Astrocyte of the spinal cord (primary cell): ENCODE data around the gene SLC44A3.

ENCODE experiments used
- DNase-seq: peaks from one replicate; pipeline ENCODE4 v3.0.0; 2011; ENCODE audit warnings: low read depth, low spot score
- H3K4me3 ChIP-seq: 2 replicates; pipeline ENCODE4 v1.5.1; 2011; ENCODE audit warnings: low read depth, mild to moderate bottlenecking, low read length, moderate library complexity
- in situ Hi-C: cut with HindIII; loops from 2 replicates; pipeline ENCODE4 v1.10.0; 2017; ENCODE audit warnings: low sequenced_read_pairs
- TF ChIP-seq, protein P1 (sequence below): IDR thresholded peaks from 2 replicates; pipeline ENCODE4 v1.5.1; 2012; ENCODE audit warnings: low read depth, mild to moderate bottlenecking, low read length, inconsistent platforms

Gene SLC44A3

DNA sequence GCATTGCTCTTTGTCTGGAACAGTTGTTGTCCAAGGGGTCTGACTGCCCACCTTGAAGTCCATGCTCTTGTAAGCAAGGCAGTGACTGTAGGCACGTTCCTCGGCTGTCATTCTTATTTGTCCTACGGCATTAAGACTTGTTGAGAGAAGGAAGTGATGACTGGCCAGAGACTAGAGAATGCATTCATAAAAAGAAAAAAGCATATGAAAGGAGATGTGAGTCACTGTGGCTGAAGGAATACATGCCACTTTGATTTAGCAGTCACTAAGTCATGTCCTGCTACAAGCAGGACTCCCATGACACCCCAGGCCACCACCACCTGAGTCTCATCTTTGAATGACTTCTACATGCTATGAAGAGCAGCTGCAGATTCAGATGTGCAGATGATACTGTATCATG, 56.2 kb downstream of the SLC44A3 start:
- TF ChIP-seq, protein P1, sequence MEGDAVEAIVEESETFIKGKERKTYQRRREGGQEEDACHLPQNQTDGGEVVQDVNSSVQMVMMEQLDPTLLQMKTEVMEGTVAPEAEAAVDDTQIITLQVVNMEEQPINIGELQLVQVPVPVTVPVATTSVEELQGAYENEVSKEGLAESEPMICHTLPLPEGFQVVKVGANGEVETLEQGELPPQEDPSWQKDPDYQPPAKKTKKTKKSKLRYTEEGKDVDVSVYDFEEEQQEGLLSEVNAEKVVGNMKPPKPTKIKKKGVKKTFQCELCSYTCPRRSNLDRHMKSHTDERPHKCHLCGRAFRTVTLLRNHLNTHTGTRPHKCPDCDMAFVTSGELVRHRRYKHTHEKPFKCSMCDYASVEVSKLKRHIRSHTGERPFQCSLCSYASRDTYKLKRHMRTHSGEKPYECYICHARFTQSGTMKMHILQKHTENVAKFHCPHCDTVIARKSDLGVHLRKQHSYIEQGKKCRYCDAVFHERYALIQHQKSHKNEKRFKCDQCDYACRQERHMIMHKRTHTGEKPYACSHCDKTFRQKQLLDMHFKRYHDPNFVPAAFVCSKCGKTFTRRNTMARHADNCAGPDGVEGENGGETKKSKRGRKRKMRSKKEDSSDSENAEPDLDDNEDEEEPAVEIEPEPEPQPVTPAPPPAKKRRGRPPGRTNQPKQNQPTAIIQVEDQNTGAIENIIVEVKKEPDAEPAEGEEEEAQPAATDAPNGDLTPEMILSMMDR, result no peak
- in situ Hi-C loops, result no loop called here
- peak; percentile 50 for DNase-seq
- no peak overlapping the region for H3K4me3 ChIP-seq

DNA sequence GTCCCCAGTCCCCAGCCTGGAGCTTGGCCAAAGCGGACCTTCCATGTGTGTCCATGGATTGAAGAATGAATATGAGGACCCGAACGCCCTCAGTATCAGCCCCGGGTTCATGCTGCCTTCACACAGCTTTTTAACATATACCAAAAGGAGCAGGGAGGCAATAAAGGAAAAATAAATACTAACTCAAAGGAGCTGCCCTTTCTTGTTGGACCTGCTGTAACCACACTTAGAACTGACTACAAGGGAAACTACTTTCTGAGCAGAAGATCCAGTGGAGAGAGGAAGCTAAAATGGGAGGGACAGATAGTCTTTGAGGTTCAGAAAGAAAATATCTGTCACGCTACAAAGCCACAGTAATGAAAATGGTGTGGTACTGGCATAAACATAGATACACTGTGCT, 58.2 kb downstream of the SLC44A3 start:
- TF ChIP-seq, protein P1, result no peak
- DNase-seq, result no peak
- H3K4me3 ChIP-seq, result no peak overlapping the region
- in situ Hi-C loops, result no loop called here

DNA sequence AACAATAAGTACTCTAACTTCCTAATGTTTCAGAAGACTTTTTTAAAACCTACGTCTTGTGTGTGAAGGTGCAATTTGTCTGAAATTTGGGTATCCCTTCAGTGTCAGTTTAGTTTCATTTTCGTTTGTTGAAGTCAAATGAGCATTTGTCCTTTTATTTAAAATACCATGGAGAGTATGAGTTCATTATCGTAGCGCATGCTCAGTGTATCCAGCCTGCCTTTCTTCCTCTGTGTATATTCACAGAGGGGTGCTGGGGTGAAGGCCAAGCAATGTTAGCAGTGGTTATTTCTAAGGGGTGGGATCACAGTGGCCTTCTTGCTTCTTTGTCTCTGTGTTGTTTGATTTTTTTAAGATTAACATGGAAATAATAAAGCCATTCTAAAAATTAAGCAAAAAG, 63.5 kb downstream of the SLC44A3 start:
- in situ Hi-C loops, result no loop called here
- TF ChIP-seq, protein P1, result no peak
- DNase-seq, result peak; percentile 87
- no peak overlapping the region for H3K4me3 ChIP-seq

DNA sequence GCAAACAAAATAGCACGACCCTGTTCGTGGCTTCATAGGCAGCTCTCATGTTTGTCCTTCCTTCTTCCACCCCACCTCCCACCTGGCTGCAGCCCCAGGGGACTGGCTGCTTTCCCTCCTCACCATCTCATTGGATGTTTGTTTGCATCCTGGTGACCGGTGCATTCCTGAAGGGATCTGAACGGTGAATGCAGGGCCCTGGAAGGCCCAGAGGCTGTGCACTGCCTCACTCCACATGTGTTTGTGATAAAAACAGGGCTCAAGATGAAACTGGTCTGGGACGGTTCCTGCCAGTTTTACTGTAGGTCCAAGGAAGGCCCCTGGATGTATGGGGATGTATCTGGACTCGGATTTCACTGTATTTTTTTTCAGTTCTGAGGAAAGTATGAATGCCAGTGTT, 63.9 kb downstream of the SLC44A3 start:
- in situ Hi-C loops, result no loop called here
- DNase-seq, result peak; percentile 77
- TF ChIP-seq, protein P1, result no peak
- no peak overlapping the region for H3K4me3 ChIP-seq

DNA sequence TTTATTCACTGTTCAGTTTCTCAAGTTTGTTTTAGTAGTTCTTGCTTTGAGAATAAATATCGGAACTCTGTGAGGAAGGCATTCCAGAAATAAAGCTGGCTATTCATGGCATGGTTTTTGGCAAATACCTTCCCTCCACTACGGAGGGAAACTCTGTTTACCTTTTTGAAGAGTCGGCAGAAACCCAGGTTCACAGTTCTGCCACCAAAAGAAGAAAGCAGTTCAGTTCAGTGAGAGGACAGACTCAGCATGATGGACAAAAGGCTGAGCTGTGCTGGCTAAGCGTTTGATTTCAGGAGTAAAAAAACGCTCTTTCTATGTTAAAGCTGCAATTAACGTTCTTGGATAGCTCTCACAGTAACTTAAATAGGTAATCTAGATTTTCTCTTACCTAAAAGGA, 64.3 kb downstream of the SLC44A3 start:
- in situ Hi-C loops, result no loop called here
- DNase-seq, result no peak

DNA sequence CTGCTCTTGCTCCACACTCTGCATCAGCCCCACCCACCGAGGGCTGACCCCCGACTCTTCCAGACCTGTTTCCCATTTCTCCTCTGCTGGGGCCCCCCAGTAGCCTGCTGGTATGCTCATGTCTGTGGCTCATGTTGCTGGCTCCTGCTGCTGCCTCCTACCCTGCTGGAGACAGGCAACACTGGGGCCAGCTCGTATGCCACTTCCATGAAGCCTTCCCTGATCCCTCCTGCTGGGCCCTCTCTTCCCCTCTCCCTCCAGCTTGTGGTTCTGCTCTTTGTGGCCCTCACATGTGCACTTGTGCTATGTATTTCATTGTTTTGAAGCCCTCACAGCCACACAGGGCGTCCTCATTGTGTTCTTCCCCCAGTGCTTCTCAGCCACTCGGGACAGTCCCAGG, 66.2 kb downstream of the SLC44A3 start:
- no peak overlapping the region for H3K4me3 ChIP-seq
- no peak for DNase-seq
- in situ Hi-C loops, result no loop called here
- TF ChIP-seq, protein P1, result no peak

More for the DNA sequence above, 64.3 kb downstream of the SLC44A3 start:
- TF ChIP-seq, protein P1, result no peak
- no peak overlapping the region for H3K4me3 ChIP-seq

DNA sequence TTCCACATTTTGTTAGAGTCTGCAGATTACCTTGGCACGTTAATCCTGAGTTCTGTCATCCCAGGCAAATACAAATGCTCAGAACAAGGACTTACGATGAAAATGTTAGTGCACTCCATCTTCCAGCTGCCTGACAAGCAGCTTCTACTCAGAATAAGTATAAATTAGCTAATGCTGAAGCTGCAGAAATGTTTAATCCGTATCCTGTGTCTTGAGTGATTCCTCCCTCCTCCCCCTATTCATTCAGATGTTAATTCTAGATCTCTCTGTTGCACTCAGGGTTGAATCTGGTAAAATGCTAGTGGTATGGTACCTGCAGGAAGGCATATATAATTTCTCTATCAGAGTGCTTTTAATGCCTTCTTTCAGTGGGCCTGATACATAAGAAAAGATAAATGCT, 66.9 kb downstream of the SLC44A3 start:
- no peak for DNase-seq
- in situ Hi-C loops, result no loop called here

More for the DNA sequence above, 66.9 kb downstream of the SLC44A3 start:
- H3K4me3 ChIP-seq, result no peak overlapping the region
- TF ChIP-seq, protein P1, result no peak
